GM19099 (cell line): ENCODE data around the gene SCFD2.

ENCODE experiments used
- POLR2A ChIP-seq: IDR thresholded peaks from 3 replicates; pipeline ENCODE4 v1.6.1; 2011; ENCODE audit warnings: low read depth; ENCODE audit not compliant: insufficient read length; ENCODE audit errors: extremely low read depth

SCFD2 gene

DNA sequence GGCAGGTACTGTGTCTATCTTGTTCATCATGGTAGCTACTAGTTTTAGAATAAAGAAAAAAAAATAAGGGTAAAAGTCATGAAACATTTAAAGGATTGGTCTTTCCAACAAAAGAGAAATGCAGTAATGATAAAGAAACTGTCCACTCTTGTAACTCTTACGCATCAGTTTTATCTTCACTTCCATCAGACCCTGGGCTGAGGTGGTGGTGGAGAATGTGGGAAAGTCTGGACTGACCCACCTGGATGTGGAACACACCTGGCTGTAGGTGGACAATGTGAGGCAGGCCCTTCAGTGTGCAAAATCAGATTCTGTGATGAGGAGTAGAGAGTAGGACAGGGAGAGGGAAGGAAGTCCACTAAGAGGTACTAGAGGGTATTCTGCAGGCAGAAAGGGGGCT is 375.2 kb downstream of the SCFD2 start:
- TF ChIP-seq POLR2A, result no peak

DNA sequence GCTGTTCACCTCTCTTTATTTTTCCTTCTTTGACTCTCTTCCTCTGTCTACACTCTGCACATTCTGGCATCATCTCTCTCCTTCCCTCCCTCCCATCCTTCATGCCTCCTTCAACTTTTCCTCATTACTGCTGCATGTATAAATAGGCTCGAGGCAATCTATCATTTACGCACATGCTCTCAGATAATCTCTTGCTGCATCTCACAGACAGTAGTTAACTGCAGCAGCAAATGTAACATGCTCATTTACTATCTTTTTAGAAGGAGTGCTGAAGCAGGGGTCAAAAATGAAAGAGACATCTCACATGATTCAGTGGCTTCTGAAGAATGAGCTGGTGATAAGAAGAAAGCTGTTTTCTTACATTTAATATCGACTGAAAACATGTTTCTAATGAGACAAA is 376.0 kb downstream of the SCFD2 start:
- no peak for TF ChIP-seq POLR2A

DNA sequence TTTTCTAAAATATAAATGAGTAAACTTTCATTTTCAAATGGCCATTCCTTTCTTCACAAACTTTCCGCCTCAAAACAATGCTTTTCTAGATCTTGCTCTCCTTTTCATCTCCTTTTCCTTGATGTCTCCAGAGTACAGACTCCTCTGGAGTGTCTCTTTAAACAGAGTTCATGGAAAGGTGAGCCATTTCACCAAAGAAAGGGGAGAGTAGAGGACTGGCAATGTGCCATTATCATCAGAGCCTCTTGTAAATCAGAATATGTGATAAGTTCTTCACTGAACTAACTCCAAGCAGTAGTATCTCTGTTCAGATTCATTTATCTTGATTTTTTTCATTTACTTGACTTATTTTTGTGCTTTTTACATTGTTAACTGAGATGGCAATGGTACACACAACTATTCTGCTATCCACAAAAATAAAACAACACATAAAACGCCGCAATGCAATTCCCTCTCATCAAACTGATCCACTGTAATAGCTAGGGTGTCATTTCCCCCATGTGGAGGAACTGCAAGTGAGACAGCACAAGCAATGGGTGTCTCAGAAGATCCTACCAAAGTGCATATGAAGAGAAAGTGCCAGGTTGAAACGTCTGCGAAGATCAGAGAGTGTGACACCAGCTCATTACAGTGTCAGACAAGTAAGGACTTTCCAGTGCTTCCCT is 378.3 kb downstream of the SCFD2 start:
- TF ChIP-seq POLR2A, result no peak

DNA sequence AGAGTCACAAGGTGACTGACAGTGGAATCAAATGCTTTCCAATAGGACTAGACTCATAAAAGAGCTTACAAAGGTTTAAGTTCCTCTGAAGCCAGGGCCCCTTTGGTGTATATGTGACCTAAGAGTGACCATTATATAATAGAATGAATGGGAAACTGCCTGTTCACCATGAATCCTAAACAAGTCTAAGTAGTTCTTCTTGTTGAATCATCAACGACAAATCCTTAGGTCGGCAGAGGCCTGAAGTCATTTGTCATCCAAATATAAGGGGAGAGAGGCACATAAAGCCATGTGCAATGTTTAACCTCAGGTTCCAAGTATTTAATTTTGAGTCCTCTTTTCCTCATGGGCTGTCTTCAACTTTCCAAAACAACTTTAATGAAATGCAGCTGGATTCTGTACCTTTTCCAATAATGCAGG is 381.4 kb downstream of the SCFD2 start:
- no peak for TF ChIP-seq POLR2A

DNA sequence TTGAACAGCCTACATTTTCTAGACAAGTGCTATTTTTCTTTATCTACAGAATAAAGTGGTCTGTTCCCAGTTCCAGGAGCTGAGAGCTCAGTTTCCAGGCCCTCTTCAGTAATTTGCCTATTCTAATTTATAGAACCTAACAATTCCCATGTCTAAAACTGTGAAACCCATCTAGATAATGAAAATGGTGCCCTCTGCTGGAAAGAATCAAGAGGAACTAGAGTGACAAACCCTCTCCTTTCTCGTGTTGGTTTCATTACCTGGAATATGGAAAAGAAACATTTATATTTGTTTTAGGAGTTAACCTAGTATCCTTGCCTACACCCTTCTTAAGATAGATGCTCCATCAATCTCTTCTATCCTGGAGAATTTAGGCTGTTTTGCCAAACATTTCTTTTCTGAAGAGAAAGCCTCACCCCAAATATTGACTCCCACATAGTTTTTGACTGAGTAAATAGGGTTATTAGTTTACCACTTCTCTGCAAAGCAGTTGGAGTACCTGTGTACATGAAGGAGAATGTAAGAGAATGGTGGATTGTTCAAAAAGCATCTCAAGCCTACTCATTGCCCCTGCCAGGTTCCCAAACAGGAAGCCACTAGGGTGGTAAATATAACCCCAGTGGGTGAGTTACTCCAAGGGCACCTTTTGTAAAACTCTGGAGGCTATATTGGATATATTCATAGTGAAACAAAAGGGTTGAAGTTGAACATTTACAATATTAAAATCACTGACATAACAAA is 382.1 kb downstream of the SCFD2 start:
- TF ChIP-seq POLR2A, result no peak

DNA sequence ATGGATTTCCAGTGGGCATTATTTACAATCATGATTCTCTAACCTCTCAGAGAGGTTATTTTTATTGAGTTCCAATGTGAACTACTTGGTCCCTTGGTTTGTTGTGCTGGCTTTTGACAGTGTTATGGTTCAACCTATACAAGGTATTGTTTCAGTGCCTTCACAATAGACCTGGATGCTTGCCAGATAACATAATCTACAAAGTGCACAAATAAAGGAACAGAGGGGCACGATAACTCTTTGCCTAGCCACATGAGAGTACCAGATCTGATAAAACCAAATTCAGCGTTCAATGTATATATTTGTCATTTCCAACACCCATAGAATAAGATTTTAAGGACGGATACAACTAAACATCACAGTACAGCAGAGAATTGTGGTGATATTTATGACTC is 382.9 kb downstream of the SCFD2 start:
- TF ChIP-seq POLR2A, result no peak

DNA sequence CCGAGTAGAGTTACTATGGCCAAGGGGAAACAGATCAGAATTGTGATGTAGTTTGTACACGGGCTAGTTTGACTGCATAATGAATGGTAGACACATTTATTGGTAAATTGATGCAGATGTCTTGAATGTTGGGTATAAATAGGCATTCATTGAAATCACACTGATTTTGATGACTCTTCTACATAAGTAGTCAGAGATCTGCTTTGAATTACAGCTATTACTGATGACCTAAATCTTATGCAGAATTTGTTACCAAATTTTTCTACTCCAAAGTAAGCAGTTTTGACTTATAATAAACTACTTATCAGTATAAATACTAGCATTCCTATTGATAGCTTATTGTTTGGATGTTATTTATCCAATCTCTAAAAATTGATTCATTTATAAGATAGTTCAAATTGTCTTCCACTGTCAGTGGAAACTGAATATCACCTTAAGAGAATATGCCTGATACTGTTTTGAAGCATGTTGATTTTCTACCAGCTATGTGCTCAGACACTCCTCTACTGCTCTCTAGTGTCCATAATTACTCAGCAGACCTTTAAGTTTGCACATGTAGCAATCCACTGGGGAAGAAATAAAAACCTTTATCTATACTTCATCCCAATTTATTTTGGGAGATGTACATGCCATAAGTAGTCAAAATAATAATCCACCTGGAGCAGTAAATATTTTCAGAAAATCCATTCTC is 383.5 kb downstream of the SCFD2 start:
- TF ChIP-seq POLR2A, result no peak

DNA sequence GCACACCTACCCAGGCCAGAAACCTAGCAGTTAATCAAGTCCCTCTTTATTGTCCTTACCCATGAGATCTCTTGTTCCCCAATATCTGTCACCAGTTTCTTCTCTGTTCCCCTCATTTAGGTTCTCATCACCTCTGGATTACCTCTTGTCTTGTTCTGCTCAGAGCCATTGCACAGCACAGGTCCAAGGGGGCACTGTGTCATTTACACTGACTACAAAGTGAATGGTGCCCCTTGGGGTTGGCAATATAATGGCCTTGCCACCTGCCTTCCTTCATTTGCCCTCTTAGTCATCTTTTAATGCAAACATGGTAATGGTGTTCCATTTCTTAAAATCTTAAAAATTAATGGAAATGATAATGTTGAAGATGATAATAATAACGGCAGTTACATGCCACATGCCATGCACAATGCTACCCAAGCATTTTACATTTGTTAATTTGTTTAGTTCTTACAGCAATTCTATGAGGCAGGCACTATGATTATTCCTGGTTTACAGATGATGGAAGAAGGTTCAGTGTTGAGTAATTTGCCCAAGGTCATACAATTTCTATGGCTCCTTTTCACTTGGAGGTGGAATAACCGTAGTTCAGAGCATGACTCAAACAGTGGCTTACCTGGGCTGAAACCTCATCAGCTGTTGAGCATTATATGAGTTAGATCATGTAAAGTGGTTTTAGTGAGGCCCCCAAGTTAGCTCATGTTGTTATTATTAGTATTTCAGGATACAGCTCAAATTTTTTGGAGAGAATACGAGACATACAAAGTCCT is 385.9 kb downstream of the SCFD2 start:
- TF ChIP-seq POLR2A, result no peak

DNA sequence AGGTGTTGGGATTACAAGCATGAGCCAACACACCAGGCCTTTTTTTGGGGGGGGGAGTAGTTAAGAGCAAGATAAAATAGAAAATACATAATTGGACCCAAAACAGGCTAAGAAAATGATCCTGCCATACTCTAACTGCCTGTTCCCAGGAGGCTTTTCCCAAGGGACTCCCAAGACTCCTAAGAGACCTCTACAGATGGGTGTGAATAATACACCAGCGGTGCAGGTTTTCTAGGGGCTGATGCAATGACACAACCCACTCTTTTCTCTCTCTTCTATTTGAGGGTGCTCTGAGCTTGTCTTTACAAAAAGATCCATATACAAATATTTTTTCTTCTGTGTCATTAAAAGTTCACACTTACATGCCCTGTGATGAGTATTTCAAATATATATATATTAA is 386.8 kb downstream of the SCFD2 start:
- no peak for TF ChIP-seq POLR2A

DNA sequence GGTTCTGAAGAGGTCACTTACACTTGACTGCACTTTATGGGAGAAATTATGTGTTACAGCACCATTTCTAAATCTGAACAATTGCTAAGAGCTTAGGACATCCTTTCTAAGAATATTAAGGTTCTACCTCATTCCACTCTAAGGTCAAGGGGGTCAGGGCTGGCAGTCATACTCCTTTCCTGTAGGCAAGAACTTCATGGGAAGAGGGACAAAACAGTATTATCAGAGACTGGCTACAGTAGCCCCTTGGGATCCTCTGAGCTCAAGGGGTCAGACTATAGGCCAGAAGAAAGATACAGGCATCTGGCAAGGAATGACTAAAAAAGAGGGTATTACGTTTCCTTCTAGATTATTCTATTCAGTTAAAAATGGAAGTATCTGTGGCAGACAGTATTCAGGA is 388.6 kb downstream of the SCFD2 start:
- no peak for TF ChIP-seq POLR2A

DNA sequence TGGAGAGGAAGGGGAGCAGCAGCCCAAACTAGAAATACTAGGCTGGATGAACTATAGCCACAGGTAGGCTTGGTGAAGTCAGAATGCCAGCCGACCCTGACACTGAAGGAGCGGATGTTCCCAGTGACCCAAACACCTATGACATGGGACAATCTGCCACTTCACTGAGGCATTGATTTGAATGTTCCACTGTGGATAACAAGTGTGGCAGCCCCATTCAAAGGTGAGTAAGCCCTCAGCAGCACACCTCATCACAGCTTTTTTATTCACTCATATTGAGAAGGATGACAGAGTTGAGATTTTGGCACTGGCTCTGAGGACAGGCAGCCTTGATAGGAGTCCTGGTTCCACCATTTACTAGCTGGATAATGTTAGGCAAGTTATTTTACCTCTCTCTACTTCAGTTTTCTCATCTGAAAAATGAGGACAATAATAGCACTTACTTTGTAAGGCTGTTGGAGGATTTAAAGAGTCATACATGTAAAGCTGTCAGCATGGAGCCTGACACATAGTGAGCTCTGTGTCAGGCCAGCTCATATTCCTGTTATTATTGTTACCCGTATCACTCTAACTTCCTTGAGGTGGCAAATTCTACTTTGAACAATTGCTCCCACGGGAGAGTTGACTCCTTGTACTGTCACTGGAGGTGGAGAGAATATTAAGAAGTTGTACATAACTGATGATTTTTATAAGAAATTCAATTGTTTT is 389.2 kb downstream of the SCFD2 start:
- no peak for TF ChIP-seq POLR2A

DNA sequence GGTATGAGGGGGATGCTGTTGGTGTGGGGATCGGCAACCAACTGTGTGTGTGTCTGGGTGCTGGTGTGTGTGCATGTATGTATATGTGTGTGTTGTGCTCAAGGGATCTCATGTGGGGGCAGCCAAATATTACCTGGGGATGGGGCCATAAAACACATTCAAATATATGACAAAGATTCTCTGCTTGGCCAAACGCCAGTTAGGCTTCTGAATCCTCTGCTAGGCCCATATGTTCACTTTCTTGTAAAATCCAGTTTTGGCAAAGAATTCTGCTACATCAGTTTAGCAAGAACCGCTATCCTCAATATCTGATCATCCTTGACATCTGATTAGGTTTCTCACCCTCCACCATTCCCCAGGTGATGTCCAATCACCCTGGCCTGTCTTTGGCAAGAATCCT is 397.2 kb downstream of the SCFD2 start:
- no peak for TF ChIP-seq POLR2A

DNA sequence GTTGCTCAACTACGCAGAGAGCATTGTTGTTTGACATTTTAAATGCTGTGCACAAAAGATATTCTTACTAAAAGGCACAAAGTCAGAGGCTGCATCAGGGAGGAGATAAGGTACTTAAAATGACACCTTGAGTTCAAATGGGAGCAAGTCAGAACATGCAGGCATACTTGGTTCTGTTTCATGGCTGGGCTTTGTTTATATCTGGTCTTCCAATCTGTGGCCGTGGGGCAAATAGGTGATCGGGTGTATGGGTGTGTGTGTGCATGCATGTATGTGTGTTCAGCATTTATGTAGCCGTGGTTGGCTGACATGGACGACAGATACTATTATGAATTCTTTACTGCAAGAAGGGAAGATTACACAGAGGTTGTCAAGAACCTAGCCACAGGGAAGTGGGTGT is 397.6 kb downstream of the SCFD2 start:
- no peak for TF ChIP-seq POLR2A

DNA sequence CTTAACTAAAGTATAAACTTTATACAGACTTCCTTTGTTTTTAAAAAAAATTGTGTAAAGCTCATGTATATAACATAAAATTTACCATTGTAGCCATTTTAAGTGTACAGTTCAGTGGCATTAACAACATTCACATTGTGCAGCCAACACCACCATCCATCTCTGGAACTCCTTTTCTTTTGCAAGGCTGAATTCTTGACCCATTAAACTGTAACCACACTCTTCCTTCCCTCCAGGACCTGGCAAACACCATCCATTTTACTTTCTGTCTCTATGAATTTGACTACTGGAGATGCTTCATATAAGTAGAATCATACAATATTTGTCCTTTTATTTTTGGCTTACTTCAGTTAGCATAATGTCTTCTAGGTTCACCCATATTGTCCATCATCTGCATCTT is 399.1 kb downstream of the SCFD2 start:
- no peak for TF ChIP-seq POLR2A

DNA sequence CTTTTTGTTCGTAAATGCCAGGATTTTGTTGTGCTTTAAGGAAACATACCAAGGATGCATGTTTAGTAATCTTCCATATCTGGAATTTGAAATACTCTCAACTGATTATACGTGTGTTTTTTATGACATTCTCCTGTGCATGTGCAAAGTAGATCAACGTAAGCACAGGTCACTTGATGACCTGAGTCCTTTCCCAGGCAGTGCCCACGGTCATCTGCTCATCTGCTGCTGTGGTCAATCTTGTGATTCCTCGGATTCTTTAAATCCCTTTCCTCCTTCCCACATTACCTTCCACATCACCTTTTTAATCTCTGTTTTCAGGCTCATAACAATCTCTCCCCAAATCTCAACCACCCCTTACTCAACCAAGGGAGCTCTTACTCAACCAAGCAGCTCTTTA is 399.7 kb downstream of the SCFD2 start:
- no peak for TF ChIP-seq POLR2A
